GM18909 (cell line): ENCODE data around the gene CRYGB.

Source experiments
- ATAC-seq: cut with Tn5 transposase; IDR thresholded peaks from one replicate; pipeline ENCODE4 v1.9.1; 2021; ENCODE audit warnings: mild to moderate bottlenecking; ENCODE audit not compliant: unreplicated experiment, poor library complexity

Gene CRYGB, protein sequence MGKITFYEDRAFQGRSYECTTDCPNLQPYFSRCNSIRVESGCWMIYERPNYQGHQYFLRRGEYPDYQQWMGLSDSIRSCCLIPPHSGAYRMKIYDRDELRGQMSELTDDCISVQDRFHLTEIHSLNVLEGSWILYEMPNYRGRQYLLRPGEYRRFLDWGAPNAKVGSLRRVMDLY

DNA sequence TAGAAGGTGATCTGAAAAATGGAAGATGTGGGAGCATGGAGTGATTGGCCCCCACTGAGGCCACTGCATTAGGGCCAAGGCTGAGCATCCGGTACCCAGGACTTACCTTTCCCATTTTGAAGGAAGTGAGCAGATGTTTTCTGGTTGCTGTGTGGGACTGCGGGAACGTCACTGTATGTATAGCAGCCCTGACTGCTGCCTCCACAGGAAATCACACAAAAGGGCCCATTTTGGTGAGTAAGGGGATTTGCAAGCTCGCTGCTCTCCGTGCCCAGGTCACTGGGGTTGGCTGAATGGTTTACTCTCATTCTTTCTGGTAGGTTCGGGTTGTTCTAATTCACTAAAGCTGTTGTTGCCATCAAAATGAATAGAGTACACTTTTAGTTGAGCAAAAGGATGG, at the start of gene CRYGB:
TSS of gene CRYGB (minus strand) at position 153 of the 400 bp plus-strand sequence. CDS start at position 115, 38 bp downstream.
- no peak for ATAC-seq

DNA sequence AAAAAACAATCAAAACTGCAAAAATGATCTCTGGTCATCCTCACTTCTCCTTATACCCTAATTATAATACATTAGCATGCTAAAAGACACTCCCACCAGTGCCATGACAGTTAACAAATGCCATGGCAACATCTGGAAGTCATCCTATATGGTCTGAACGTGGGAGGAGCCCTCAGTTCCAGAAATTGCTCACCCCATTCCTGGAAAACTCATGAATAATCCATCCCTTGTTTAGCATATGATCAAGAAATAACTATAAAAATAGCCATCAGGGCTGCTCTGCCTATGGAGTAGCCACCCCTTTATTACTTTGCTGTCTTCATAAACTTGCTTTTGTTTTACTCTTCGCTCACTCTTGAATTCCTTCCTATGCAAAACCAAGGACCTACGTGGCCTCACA, 49.6 kb upstream of the CRYGB start:
- ATAC-seq: no peak

DNA sequence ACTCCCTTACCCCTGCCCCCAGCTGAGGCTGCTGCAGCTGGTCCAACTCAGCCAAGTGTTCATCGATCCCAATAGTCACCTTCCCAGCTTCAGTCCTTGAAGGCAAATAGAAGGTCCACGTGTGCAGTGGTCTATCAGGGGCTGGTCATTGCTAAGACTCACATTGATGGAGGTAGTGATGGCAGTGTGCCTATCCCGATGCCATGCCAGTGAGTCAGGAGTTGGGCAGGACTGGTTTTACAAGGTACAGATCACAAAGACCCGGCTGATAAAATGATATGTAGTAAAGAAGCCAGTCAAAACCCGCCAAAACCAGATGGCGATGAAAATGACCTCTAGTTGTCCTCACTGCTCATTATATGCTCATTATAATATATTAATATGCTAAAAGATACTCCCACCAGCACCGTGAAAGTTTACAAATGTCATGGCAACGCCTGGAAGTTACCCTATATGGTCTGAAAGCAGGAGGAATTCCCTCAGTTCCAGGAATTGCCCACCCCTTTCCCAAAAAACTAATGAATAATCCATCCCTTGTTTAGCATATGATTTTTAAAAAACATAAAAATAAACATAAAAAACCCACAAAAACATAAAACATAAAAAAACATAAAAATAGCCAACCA, 46.8 kb upstream of the CRYGB start:
- no peak for ATAC-seq

DNA sequence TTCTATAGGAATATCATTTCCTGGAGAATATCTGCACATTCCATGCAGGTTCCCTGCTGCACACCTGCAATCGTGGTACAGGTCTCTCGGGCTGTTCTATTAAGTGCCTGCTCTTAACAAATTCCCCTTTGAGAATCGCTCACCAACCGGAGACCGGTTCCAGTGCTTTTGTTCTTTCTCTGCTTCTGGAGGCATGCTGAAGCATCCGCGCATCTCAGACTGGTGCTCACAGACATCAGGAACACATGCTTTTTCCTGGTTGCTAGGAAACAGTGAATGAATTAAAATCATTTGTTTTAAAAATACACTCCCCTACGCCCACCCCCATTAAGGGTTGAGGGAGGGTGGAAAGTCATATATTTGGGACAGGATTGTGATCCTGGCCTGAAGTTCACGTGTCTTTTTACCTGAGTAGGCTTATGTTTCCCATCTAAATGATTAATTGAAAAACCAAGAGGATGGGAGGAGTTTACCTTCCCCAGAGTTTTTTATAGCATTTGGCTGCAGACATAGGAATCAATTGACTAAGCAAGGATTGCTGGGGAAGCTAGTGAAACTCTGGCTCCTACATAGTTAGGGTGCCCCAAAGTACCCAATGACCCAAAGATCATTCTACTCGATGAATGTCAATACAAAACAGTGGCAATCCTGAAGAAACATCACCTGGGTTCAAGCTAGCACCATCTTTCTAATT, 44.0 kb upstream of the CRYGB start, which contains the start of gene C2orf80:
TSS of gene C2orf80 (minus strand) at position 221 of the 694 bp plus-strand sequence. CDS start 3,044 bp downstream, outside the sequence.
- no peak for ATAC-seq

DNA sequence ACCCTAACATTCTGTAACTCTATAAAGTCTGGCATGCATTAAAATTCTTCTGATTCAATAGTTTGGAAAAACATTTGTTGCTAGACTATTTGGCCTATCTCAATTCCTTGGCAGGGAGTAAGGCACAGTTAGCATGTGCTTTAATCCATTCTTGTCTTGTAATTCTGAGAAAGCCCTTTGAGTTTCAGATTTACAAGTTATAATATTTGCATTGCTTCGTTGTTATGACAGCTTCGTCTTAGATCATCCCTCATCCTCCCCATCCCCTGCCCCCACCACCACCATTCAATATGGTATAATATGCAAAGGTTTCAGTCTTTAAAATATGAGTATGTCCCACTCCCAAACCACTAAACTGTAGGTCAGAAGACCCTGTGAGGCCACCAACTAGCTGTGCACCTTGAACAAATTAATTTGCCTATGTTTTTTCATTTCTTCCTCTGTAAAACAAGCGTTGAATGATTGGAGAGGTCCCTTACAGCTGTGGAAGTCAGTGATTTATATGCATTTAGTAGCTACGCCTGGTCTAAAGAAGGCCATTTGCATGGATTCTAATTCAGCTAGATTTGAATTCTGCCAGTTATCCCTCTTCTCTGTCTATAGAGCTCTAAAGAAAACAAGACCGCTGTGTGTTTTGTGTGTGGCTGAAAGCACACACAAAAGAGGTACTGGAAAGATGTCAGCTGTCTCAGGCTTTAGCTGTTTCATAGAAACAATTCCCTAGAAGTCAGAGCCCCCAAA, 43.3 kb upstream of the CRYGB start:
- ATAC-seq: no peak

DNA sequence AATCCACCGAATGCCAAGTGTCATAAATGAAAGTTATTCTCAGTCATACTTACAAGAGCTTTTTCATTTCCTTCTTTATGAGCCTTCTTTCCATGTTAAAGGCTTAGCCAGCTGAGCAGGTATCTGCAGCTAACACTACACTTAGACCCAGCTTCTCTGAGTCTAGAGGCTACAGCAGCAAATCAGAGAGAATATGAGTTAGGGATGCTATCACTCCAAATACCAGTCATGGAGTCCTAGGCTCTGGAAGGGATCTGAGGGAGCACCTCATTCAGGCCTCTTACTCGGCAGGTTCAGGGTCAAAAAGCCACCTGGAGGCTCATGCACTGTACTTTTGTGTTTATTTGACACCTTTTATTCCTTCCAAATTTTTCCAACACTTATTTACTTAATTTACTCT, 40.9 kb upstream of the CRYGB start:
- no peak for ATAC-seq

DNA sequence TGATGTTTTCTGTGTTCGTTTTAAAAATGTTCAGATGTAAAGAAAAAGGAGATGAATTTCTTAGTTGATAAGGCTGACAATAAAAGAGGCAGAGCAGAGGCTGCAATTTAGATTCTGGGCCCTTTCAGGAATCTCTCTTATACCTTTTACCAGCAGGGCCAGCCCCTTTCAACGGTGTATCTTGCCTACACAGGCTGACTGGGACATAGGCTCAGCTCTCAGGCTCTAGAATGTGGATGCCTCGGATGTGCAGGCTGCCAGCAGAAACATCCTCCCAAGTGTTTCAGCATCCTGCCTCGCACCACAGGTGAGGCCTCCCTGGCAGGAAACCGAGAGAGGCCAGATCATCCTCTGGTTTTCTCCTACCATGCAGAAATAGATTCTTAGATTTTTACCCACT, 40.5 kb upstream of the CRYGB start:
- no peak for ATAC-seq

DNA sequence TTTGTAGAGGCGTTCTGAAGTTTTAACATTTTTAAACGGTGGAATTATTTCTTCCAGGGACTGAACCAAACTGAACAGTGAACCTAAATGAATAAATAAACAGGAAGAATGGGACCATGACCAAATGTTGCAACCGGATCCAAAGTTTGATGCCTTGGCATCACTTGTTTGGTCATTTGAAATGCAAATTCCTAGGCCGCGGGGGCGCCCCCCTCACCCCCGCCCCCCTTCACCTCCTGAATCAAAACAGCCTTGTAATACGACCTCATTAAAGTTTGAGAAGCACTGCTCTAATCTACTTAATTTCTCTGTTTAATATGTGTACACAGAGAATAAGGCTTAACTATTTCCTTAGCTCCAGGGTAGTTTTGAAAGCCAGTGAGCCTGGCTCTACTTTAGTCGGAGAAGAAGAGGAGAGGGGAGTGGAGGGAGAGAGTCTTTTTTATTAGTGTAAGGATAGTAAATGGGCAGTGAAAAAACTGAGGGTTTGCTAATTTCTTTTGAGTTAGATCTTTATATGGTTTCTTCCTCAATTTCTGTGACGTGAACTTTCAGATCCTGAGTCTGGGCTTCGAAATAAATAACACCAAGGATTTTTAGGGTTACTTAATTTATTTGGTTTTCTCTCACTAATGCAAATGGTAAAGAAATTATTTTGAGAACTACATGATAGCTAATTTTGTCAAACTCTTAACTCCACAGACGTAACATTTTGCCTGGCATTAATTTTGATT, 38.2 kb upstream of the CRYGB start:
- ATAC-seq: no peak

DNA sequence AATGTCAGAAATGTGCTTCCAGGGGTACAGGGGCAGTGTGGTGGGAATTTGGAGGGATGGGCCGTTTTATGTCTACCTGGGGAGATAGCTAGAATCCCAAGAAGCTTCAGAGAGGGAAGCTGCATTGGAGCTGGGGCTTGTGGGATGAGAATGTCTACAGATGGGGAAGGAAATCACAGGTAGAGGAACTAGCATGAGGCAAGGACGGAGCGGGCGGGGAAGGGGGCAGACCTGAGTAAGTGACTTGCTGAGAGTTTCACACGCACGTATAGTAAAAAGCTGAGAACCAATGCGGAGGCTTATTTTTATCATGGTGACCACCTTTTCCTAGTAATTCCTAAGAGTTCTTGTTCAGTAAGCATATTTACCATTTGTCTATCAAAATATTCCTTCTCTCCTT, 37.6 kb upstream of the CRYGB start:
- no peak for ATAC-seq

DNA sequence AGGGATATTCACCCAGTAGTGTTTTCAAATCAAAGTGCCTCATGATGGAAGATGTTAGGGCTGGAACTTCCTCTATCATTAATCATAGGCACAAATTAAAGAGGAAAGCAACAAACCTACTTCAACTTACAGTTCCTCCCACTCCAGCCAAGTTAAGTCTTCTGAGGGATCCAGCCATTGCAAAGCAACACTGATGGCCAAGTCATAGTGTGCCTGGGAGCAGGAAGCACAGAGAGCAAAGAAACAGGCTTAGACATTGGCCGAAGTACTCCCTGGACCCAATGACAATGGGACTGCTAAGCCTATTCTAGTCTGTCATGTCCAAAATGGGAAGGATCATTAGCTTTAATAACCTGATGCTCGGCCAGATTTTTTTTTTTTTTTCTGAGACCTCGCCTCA, 36.9 kb upstream of the CRYGB start:
- no peak for ATAC-seq

DNA sequence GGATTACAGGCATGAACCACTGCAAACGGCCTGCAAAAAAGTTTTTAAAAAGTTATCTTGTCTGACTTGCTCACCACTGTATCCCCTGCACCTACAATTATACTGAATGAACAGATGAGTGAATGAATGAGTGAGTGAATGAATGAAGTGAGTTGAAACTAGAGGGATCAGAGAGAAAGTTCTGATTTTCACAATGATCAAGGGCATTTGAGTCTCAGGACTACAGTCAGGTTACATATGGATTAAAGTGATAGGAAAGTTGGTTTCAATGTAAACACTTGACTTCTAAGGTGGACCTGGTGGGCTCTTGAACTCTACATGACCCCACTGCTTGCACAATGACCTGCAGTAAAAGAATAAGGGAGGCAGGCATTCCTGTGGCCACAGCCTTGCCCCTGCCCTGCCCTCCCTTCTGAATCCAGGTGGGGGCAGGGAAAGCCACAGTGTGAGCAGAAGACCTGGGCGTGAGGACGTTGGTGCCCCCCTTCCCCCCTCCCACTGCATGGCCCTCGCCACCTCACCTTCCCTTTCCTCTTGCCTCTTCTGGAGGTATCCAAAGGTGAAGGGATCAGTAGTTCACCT, 33.2 kb upstream of the CRYGB start:
- ATAC-seq: no peak

DNA sequence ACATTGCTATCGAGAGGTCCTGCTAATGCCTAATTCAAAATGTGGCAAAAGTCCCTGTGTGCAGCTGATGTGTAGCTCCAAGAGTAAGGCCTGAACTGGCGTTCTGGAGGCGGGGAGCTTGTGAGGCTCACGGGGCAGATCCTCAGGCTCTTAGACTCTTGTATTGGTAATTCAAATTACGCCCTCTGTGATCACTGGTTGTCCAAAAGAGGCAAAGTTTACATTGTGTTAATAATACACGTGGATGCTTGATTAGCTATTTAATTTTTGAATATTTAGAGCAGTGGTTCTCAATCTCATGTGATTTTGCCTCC, 29.8 kb upstream of the CRYGB start:
- no peak for ATAC-seq

DNA sequence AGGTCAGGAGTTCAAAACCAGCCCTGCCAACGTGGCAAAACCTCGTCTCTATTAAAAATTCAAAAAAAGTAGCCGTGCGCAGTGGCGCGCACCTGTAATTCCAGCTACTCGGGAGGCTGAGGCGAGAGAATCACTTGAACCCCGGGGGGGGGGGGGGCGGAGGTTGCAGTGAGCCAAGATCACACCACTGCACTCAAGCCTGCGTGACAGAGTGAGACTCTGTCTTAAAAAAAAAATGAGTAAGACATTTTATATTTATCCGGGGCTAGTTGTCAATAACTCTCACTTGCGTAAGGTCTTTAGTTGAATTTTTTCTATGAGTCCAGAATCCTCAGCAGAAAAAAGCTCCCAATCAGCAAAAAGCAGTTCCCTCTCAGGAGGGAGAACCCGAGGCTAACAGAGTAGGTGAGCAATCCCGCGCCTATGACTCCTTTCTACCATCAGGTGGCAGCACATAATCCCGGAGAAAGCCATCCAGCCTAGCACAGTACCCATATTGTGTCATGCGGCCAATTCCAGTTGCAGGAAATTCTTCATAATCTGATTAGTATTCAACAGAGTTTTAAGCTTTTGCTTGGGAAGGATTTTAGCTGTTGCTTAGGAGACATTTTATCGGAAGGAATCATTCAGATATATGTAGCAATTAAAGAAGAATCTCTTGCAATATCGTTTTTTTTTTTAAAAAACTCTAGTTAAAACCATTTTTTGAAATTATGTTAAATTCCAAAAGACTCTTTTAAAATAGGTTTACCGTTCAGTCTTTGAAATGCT, 29.3 kb upstream of the CRYGB start:
- peak; percentile 99 for ATAC-seq

DNA sequence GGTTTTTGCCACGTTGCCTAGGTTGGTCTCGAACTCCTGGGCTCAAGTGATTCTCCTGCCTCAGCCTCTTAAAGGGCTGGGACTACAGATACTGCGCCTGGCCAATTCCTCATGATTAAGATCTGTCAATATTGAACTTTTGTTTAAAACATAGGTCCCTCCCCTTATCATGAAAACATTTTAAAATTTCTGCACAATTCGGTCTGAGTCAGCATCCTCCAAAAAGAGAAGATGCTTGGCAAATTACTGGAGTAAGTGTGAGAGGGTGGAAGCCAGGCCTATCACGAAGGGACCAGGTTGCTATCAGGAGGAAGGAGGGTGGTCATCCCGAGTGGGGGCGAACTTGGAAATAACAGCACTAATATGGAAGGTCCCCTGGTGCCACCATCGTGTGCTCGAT, 28.2 kb upstream of the CRYGB start:
- no peak for ATAC-seq

DNA sequence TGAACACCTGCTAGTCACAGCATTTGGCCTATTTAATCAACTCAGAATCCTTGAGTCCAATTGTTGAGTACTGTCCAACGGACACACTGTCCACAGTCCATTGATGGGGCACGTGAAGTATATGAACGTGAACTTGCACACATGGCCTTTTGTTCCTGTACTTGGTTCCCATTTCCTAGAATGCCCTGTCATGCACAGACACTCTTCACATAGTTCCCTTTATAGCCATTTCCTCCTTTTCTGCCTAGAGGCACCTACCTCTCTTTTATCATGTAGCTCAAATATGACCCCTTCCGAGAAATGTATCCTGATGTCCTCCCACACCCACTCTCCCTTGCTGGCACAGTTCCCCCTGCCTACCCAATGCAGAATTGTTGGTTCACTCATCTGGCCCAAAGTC, 26.2 kb upstream of the CRYGB start:
- ATAC-seq: no peak

DNA sequence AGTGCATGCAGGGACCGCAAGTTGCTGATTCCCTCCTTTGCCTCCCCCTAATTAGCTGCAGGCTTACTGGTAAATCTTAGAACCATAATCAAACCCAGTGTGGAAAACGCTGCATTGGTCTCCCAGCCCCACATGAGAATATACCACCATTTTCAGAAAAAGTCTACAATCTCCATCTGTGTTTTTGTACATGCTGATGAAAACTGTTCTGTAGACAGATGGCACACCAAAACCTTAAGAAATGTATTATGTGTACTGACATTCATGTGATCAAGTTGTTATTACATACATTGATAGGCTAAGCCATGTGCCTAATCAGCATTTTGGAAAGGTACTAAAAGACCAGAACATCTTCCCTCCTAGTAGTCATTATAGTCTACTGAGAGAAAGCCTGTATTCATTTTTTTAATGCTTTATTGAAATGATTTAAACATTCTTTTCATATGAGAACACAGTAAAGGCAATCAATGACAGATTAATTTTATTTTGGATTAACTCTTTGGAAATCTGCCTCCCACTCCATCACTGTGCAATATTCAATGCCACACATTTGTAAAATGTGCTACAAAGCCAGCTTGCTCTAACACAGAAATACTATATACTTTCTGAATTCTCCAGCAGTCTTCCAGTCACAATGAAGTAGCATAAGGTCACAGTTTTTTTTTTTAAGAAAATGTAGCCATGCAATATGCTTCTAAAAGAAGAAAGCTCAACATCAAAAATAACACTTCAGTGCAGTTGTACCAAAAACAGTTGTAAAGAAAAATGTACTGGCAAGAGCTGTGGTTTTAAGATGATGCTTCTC, 19.2 kb upstream of the CRYGB start:
- ATAC-seq: no peak

DNA sequence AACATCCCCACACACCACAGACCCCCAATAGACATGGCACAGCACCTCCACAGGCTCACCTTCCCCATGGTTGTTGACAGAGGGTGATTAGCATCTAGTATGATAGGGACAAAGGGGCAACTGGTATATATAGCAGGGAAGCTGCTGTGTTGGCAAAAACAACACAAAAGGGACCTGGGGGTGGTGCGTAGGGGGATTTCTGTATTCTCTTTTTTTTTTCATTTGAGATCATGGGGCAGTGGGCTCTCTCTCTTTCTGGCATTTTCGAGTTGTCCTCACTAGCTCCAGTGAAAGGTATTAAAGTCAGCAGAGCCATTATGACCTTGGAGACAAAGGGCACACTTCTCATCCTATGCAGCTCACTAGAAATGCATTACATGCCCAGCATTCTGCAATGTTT, 17.5 kb upstream of the CRYGB start, which contains the start of gene CRYGA:
TSS of gene CRYGA (minus strand) at position 101 of the 400 bp plus-strand sequence. CDS start at position 68, 33 bp downstream.
- no peak for ATAC-seq

DNA sequence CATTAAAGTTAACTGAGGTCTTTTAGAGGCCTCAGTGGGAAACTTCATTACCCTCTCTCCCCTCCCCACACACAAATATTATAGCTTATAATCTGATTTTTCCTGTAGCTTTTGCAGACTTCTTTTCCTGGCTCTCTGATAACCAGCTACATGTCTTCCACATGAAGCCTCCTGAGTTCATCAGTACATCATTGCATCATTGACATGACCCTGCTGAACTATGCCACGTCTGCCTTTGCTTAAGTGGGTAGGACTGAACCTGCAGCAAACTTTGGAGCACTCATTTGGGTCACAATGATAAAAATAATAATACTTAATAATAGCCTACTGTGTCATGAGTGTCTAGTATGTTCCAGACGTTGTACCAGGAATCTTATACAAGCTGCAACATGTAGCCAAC, 10.5 kb upstream of the CRYGB start:
- no peak for ATAC-seq

DNA sequence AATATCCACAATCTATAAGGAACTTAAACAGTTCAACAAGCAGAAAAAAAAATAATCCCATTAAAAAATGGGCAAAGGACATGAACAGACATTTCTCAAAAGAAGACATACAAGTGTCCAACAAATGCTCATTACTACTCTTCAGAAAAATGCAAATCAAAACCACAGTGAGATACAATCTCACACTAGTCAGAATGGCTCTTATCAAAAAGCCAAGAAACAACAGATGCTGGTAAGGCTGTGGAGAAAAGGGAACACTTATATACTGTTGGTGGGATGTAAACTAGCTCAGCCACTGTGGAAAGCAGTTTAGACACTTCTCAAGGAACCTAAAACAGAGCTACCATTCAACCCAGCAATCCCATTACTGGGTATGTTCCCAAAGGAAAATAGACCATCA, 7.2 kb upstream of the CRYGB start:
- no peak for ATAC-seq
